HEK293 (cell line): ENCODE results near the gene CDC42BPA.

ENCODE experiments used
- CTCF ChIA-PET: fragments of 350-600 bp; formaldehyde crosslinking; extraction: SDS; loops from one replicate; lab custom pipeline; 2021; ENCODE audit warnings: antibody characterized with exemption; lab: Yijun Ruan, JAX
- POLR2A ChIA-PET: fragments of 300-600 bp; formaldehyde crosslinking; extraction: SDS; loops from one replicate; lab custom pipeline; 2020; ENCODE audit warnings: antibody characterized with exemption, inconsistent platforms; lab: Yijun Ruan, JAX
- H3K27ac ChIP-seq: fragments of 200-500 bp; sonication (Bioruptor generic); 2 replicates; pipeline ENCODE4 v1.5.1; 2014; ENCODE audit warnings: low read depth, low read length, control low read depth, inconsistent platforms; ENCODE audit errors: extremely low read depth
- H3K36me3 ChIP-seq, 2 experiments: fragments of 200-500 bp in 1 of 2; sonication (Bioruptor generic) in 1 of 2; 1 replicate in 1 of 2; 2 replicates in 1 of 2; pipeline ENCODE4 v1.5.1; 2014 to 2017; ENCODE audit warnings: inconsistent platforms in 2 of 2, low read length in 2 of 2; ENCODE audit not compliant: control insufficient read depth in 2 of 2, insufficient read depth in 1 of 2
- H3K4me1 ChIP-seq: fragments of 200-500 bp; sonication (Bioruptor generic); 2 replicates; pipeline ENCODE4 v1.5.1; 2014; ENCODE audit warnings: mild to moderate bottlenecking, low read length, inconsistent platforms; ENCODE audit not compliant: control insufficient read depth, insufficient read depth
- H3K4me3 ChIP-seq: 2 replicates; pipeline ENCODE4 v1.5.1; 2011; ENCODE audit warnings: low read depth, mild to moderate bottlenecking, control low read depth, low read length, moderate library complexity
- H3K9me3 ChIP-seq: fragments of 200-500 bp; sonication (Bioruptor generic); 2 replicates; pipeline ENCODE4 v1.5.1; 2014; ENCODE audit warnings: low read depth, low read length, inconsistent platforms; ENCODE audit not compliant: control insufficient read depth, insufficient read depth
- EGR2 ChIP-seq: fragments of 450-650 bp; formaldehyde crosslinking; IDR thresholded peaks from 2 replicates; pipeline ENCODE4 v1.5.1; 2016; ENCODE audit warnings: low read depth, missing biosample characterization, missing genetic modification characterization
- GFI1B ChIP-seq: fragments of 450-650 bp; formaldehyde crosslinking; IDR thresholded peaks from 2 replicates; pipeline ENCODE4 v1.5.1; 2016; ENCODE audit warnings: missing biosample characterization, missing genetic modification characterization
- GLIS2 ChIP-seq: fragments of 450-650 bp; formaldehyde crosslinking; IDR thresholded peaks from 2 replicates; pipeline ENCODE4 v1.5.1; 2016; ENCODE audit warnings: missing biosample characterization, missing genetic modification characterization
- HOXA7 ChIP-seq: sonication (generic); formaldehyde crosslinking; IDR thresholded peaks from 2 replicates; pipeline ENCODE4 v1.8.1; 2022; ENCODE audit warnings: missing genetic modification reagents, borderline replicate concordance
- KLF16 ChIP-seq: fragments of 450-650 bp; formaldehyde crosslinking; IDR thresholded peaks from 2 replicates; pipeline ENCODE4 v1.5.1; 2017; ENCODE audit warnings: missing biosample characterization, missing genetic modification characterization
- KLF8 ChIP-seq: fragments of 450-650 bp; formaldehyde crosslinking; IDR thresholded peaks from 2 replicates; pipeline ENCODE4 v1.5.1; 2016; ENCODE audit warnings: missing biosample characterization, missing genetic modification characterization
- MEIS1 ChIP-seq: sonication (generic); formaldehyde crosslinking; IDR thresholded peaks from 2 replicates; pipeline ENCODE4 v1.8.1; 2022; ENCODE audit warnings: missing genetic modification reagents, mild to moderate bottlenecking, borderline replicate concordance
- SP3 ChIP-seq: fragments of 450-650 bp; formaldehyde crosslinking; IDR thresholded peaks from 2 replicates; pipeline ENCODE4 v1.5.1; 2016; ENCODE audit warnings: missing biosample characterization, missing genetic modification characterization
- YY1 ChIP-seq: fragments of 450-650 bp; formaldehyde crosslinking; IDR thresholded peaks from 2 replicates; pipeline ENCODE4 v1.5.1; 2018; ENCODE audit warnings: missing biosample characterization, missing genetic modification characterization
- ZBTB20 ChIP-seq: fragments of 450-650 bp; formaldehyde crosslinking; IDR thresholded peaks from 2 replicates; pipeline ENCODE4 v1.5.1; 2016; ENCODE audit warnings: missing biosample characterization, missing genetic modification characterization
- ZFP69B ChIP-seq: fragments of 450-650 bp; formaldehyde crosslinking; IDR thresholded peaks from 2 replicates; pipeline ENCODE4 v1.5.1; 2016; ENCODE audit warnings: missing biosample characterization, missing genetic modification characterization
- ZIC2 ChIP-seq: fragments of 450-650 bp; formaldehyde crosslinking; IDR thresholded peaks from 2 replicates; pipeline ENCODE4 v1.5.1; 2016; ENCODE audit warnings: missing biosample characterization, missing genetic modification characterization
- ZNF138 ChIP-seq: fragments of 450-650 bp; formaldehyde crosslinking; IDR thresholded peaks from 2 replicates; pipeline ENCODE4 v1.5.1; 2016; ENCODE audit warnings: missing biosample characterization, missing genetic modification characterization, borderline replicate concordance
- ZNF146 ChIP-seq: fragments of 450-650 bp; formaldehyde crosslinking; IDR thresholded peaks from 2 replicates; pipeline ENCODE4 v1.5.1; 2016; ENCODE audit warnings: missing biosample characterization, missing genetic modification characterization
- ZNF23 ChIP-seq: fragments of 450-650 bp; formaldehyde crosslinking; IDR thresholded peaks from 2 replicates; pipeline ENCODE4 v1.5.1; 2016; ENCODE audit warnings: missing biosample characterization, missing genetic modification characterization, borderline replicate concordance
- ZNF311 ChIP-seq: fragments of 450-650 bp; formaldehyde crosslinking; IDR thresholded peaks from 2 replicates; pipeline ENCODE4 v1.5.1; 2017; ENCODE audit warnings: missing biosample characterization, missing genetic modification characterization, borderline replicate concordance
- ZNF354C ChIP-seq: fragments of 450-650 bp; formaldehyde crosslinking; IDR thresholded peaks from 2 replicates; pipeline ENCODE4 v1.5.1; 2016; ENCODE audit warnings: missing biosample characterization, missing genetic modification characterization, low read depth, borderline replicate concordance
- ZNF391 ChIP-seq: fragments of 450-650 bp; formaldehyde crosslinking; IDR thresholded peaks from 2 replicates; pipeline ENCODE4 v1.5.1; 2016; ENCODE audit warnings: low read depth, missing biosample characterization, missing genetic modification characterization, borderline replicate concordance
- ZNF433 ChIP-seq: fragments of 450-650 bp; formaldehyde crosslinking; IDR thresholded peaks from 2 replicates; pipeline ENCODE4 v1.5.1; 2016; ENCODE audit warnings: missing biosample characterization, missing genetic modification characterization, low read depth
- ZNF48 ChIP-seq: fragments of 450-650 bp; formaldehyde crosslinking; IDR thresholded peaks from 2 replicates; pipeline ENCODE4 v1.5.1; 2016; ENCODE audit warnings: missing biosample characterization, missing genetic modification characterization
- ZNF518A ChIP-seq: fragments of 450-650 bp; formaldehyde crosslinking; conservative IDR thresholded peaks from 2 replicates; pipeline ENCODE4 v1.5.1; 2016; ENCODE audit warnings: low read depth, missing biosample characterization, missing genetic modification characterization
- ZNF624 ChIP-seq: fragments of 450-650 bp; formaldehyde crosslinking; IDR thresholded peaks from 2 replicates; pipeline ENCODE4 v1.5.1; 2017; ENCODE audit warnings: missing biosample characterization, missing genetic modification characterization
- ZNF629 ChIP-seq: fragments of 450-650 bp; formaldehyde crosslinking; IDR thresholded peaks from 2 replicates; pipeline ENCODE4 v1.5.1; 2017; ENCODE audit warnings: missing biosample characterization, missing genetic modification characterization
- ZNF654 ChIP-seq: fragments of 450-650 bp; formaldehyde crosslinking; IDR thresholded peaks from 2 replicates; pipeline ENCODE4 v1.5.1; 2016; ENCODE audit warnings: low read depth, missing biosample characterization, missing genetic modification characterization
- ZNF660 ChIP-seq: fragments of 450-650 bp; IDR thresholded peaks from 2 replicates; pipeline ENCODE4 v1.5.1; 2018; ENCODE audit warnings: missing biosample characterization, mild to moderate bottlenecking, missing genetic modification characterization
- ZNF670 ChIP-seq: fragments of 450-650 bp; formaldehyde crosslinking; IDR thresholded peaks from 2 replicates; pipeline ENCODE4 v1.5.1; 2016; ENCODE audit warnings: missing biosample characterization, missing genetic modification characterization, low read depth
- ZSCAN16 ChIP-seq: fragments of 450-650 bp; formaldehyde crosslinking; IDR thresholded peaks from 2 replicates; pipeline ENCODE4 v1.5.1; 2016; ENCODE audit warnings: missing biosample characterization, missing genetic modification characterization
- ZSCAN18 ChIP-seq: fragments of 450-650 bp; formaldehyde crosslinking; IDR thresholded peaks from 2 replicates; pipeline ENCODE4 v1.5.1; 2016; ENCODE audit warnings: missing biosample characterization, missing genetic modification characterization
- TF ChIP-seq, protein P1 (sequence below): fragments of 450-650 bp; formaldehyde crosslinking; IDR thresholded peaks from 2 replicates; pipeline ENCODE4 v1.5.1; 2016; ENCODE audit warnings: missing biosample characterization, missing genetic modification characterization

CDC42BPA gene

GRCh38 chr1:227305894-227306626, 12.2 kb downstream of the CDC42BPA start:
- POLR2A ChIA-PET = interaction anchor here (1.4 kb wide), 1 partner anchor 12 kb away, joined by 6 read pairs; the partner anchor contains the start of gene CDC42BPA
- Histone ChIP-seq H3K36me3 (no peaks in the 10 kb centered on the region; a peak in 1 of 3 replicates), H3K4me1 (peaks cover 12% of the 10 kb centered on the region), H3K9me3 (no peaks in the 10 kb centered on the region), H3K27ac (no peak overlapping the region), H3K4me3 (no peak overlapping the region)
- CTCF ChIA-PET = interaction anchor here (0.9 to 1.9 kb wide), 3 partner anchors 7 to 98 kb away, joined by 3 to 8 read pairs (median 4); no protein-coding TSS in a partner anchor
- no peak for TF ChIP-seq ZNF311
- TF ChIP-seq ZNF624 (tag by site-specific recombination) = no peak
- no peak for TF ChIP-seq ZNF654 (tag by site-specific recombination)
- TF ChIP-seq ZSCAN16 (tag by site-specific recombination) = no peak
- no peak for TF ChIP-seq SP3 (tag by site-specific recombination)
- TF ChIP-seq ZNF146 (tag by site-specific recombination) = no peak
- no peak for TF ChIP-seq ZNF518A (tag by site-specific recombination)
- TF ChIP-seq ZNF391 = no peak
- TF ChIP-seq ZFP69B = no peak
- no peak for TF ChIP-seq ZNF670 (tag by site-specific recombination)
- TF ChIP-seq, protein P1, sequence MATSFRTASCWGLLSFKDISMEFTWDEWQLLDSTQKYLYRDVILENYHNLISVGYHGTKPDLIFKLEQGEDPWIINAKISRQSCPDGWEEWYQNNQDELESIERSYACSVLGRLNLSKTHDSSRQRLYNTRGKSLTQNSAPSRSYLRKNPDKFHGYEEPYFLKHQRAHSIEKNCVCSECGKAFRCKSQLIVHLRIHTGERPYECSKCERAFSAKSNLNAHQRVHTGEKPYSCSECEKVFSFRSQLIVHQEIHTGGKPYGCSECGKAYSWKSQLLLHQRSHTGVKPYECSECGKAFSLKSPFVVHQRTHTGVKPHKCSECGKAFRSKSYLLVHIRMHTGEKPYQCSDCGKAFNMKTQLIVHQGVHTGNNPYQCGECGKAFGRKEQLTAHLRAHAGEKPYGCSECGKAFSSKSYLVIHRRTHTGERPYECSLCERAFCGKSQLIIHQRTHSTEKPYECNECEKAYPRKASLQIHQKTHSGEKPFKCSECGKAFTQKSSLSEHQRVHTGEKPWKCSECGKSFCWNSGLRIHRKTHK = no peak
- TF ChIP-seq GLIS2 = no peak
- TF ChIP-seq ZNF433 (tag by site-specific recombination) = no peak
- TF ChIP-seq KLF16 (tag by site-specific recombination) = no peak
- TF ChIP-seq ZNF354C (tag by site-specific recombination) = no peak
- no peak for TF ChIP-seq ZNF48 (tag by site-specific recombination)
- no peak for TF ChIP-seq KLF8

- ChIA-PET CTCF (interaction anchor here (1.3 kb wide), 1 partner anchor 70 kb away, joined by 4 read pairs; no protein-coding TSS in a partner anchor), POLR2A (interaction anchor here (0.6 kb wide), 1 partner anchor 562 kb away, joined by 5 read pairs; no protein-coding TSS in a partner anchor)
- peaks cover 15% of the 10 kb centered on the region for H3K4me1 ChIP-seq
- no peaks in the 10 kb centered on the region; a peak in 1 of 3 replicates for H3K36me3 ChIP-seq
- no peaks in the 10 kb centered on the region for H3K9me3 ChIP-seq
- no peak overlapping the region for H3K27ac ChIP-seq
- H3K4me3 ChIP-seq = no peak overlapping the region
- no peak for TF ChIP-seq ZNF311
- no peak for TF ChIP-seq YY1 (tag by site-specific recombination)
- no peak for TF ChIP-seq GFI1B (tag by site-specific recombination)
- TF ChIP-seq ZNF660 (tag by site-specific recombination) = no peak
- no peak for TF ChIP-seq ZBTB20 (tag by site-specific recombination)
- TF ChIP-seq ZSCAN18 (tag by site-specific recombination) = no peak
- no peak for TF ChIP-seq HOXA7 (CRISPR knock-in tag)
- no peak for TF ChIP-seq GLIS2
- no peak for TF ChIP-seq MEIS1
- TF ChIP-seq ZNF23 (tag by site-specific recombination) = no peak
- TF ChIP-seq EGR2 (tag by site-specific recombination) = no peak
- TF ChIP-seq ZNF629 (tag by site-specific recombination) = no peak
- TF ChIP-seq ZIC2 (tag by site-specific recombination) = no peak
- no peak for TF ChIP-seq ZNF138
Observed at GRCh38 chr1:227304665-227305064, 13.6 kb downstream of the CDC42BPA start.
